HepG2 (cell line): ENCODE results near the gene ARID1A. TPM values are rescaled to one million over a fixed set of nuclear protein-coding genes. Genes with fewer than 3 reads are reported as not detected.

Experiments
- ATAC-seq: fragments of 200-7000 bp; cut with Tn5 transposase; 3 replicates; pipeline ENCODE4 v1.9.1; 2020; ENCODE audit warnings: mild to moderate bottlenecking, moderate library complexity
- BruUV-seq: library from RNA; stranded (reverse); fragments of 400-500 nt; replicated peaks from 2 replicates; lab custom pipeline; 2021; lab: Mats Ljungman, UMichigan
- CTCF ChIA-PET: fragments of 300-600 bp; formaldehyde crosslinking; extraction: SDS; loops from one replicate; lab custom pipeline; 2021; ENCODE audit warnings: low total read pairs, inconsistent platforms, low intra/inter-chr PET ratio; lab: Yijun Ruan, JAX
- POLR2A ChIA-PET: fragments of 350-600 bp; sonication (Branson Sonifier 250); formaldehyde crosslinking; loops from one replicate; lab custom pipeline; 2020; ENCODE audit warnings: antibody characterized with exemption, inconsistent platforms; lab: Yijun Ruan, JAX
- DNase-seq: peaks from one replicate; pipeline ENCODE4 v3.0.0-alpha.2; 2015; ENCODE audit warnings: low spot score
- FAIRE-seq: peaks from 3 replicates; lab custom pipeline; 2011; peaks lifted over from hg19 to GRCh38; lab: Jason Lieb, UNC
- H2AFZ ChIP-seq: one replicate; pipeline ENCODE4 v1.6.1; 2011; ENCODE audit warnings: low read length, inconsistent platforms
- H3K27ac ChIP-seq: fragments of 300-600 bp; 3 replicates; pipeline ENCODE4 v1.8.0; 2011; ENCODE audit warnings: mixed run types, mild to moderate bottlenecking, mixed read lengths, low read length, inconsistent platforms; ENCODE audit not compliant: insufficient read depth; ENCODE audit errors: extremely low read length
- H3K27me3 ChIP-seq, 2 experiments: fragments of 200-600 bp in 1 of 2; 2 replicates in 1 of 2; 3 replicates in 1 of 2; pipeline versions ENCODE4 v1.6.0 to v1.8.0; 2011; ENCODE audit warnings: low read length in 2 of 2, mild to moderate bottlenecking in 2 of 2, moderate library complexity in 2 of 2, inconsistent platforms in 1 of 2; ENCODE audit not compliant: insufficient read depth in 2 of 2, control insufficient read depth in 1 of 2
- H3K36me3 ChIP-seq, 2 experiments: fragments of 200-600 bp in 1 of 2; replicated peaks in 1 of 2; 2 replicates in 1 of 2; 3 replicates in 1 of 2; pipeline versions ENCODE4 v1.5.1 to v1.8.0; 2011; ENCODE audit warnings: low read length in 2 of 2, inconsistent platforms in 1 of 2; ENCODE audit not compliant: insufficient read depth in 2 of 2, control insufficient read depth in 1 of 2
- H3K4me1 ChIP-seq: 2 replicates; pipeline ENCODE4 v1.5.1; 2012; ENCODE audit warnings: low read length, inconsistent platforms; ENCODE audit not compliant: insufficient read depth
- H3K4me2 ChIP-seq: 2 replicates; pipeline ENCODE4 v1.6.0; 2011; ENCODE audit warnings: low read depth, low read length, inconsistent platforms
- H3K4me3 ChIP-seq, 3 experiments: fragments of 200-600 bp in 1 of 3; sonication (generic), shearing (Covaris generic) in 1 of 3; replicated peaks in 1 of 3; 2 replicates each; pipeline ENCODE4 v1.5.1; 2011 to 2016; ENCODE audit warnings: low read length in 3 of 3, inconsistent platforms in 2 of 3, low read depth in 2 of 3, mild to moderate bottlenecking in 2 of 3, control low read depth in 1 of 3, mixed read lengths in 1 of 3; ENCODE audit not compliant: insufficient read depth in 1 of 3
- H3K79me2 ChIP-seq: one replicate; pipeline ENCODE4 v1.6.1; 2011; ENCODE audit warnings: low read length, inconsistent platforms; ENCODE audit not compliant: insufficient read depth
- H3K9ac ChIP-seq: 2 replicates; pipeline ENCODE4 v1.6.0; 2011; ENCODE audit warnings: mild to moderate bottlenecking, low read depth, low read length, inconsistent platforms; ENCODE audit not compliant: insufficient read depth
- H3K9me3 ChIP-seq: 2 replicates; pipeline ENCODE4 v1.5.1; 2012; ENCODE audit warnings: mild to moderate bottlenecking, low read length
- H4K20me1 ChIP-seq: 2 replicates; pipeline ENCODE4 v1.6.0; 2011; ENCODE audit warnings: inconsistent platforms, mild to moderate bottlenecking, low read length, moderate library complexity; ENCODE audit not compliant: insufficient read depth
- CBX5 ChIP-seq: sonication (generic); formaldehyde crosslinking; IDR thresholded peaks from 2 replicates; pipeline ENCODE4 v1.4.0; 2020; ENCODE audit warnings: missing genetic modification reagents, borderline replicate concordance
- GFI1 ChIP-seq: sonication (generic); formaldehyde crosslinking; IDR thresholded peaks from 2 replicates; pipeline ENCODE4 v1.5.0; 2020; ENCODE audit warnings: missing genetic modification reagents, mild to moderate bottlenecking, borderline replicate concordance
- HIVEP1 ChIP-seq: sonication (generic); formaldehyde crosslinking; IDR thresholded peaks from 2 replicates; pipeline ENCODE4 v1.4.0; 2020; ENCODE audit warnings: mild to moderate bottlenecking, missing genetic modification reagents
- HMG20A ChIP-seq: IDR thresholded peaks from 2 replicates; pipeline ENCODE4 v1.6.1; 2016; ENCODE audit warnings: borderline replicate concordance
- KDM5B ChIP-seq: sonication (generic); formaldehyde crosslinking; IDR thresholded peaks from 2 replicates; pipeline ENCODE4 v1.4.0; 2020; ENCODE audit warnings: missing genetic modification reagents, mild to moderate bottlenecking, borderline replicate concordance
- RBM22 ChIP-seq: fragments of 200-400 bp; formaldehyde crosslinking; optimal IDR thresholded peaks from 2 replicates; pipeline ENCODE3; 2017; ENCODE audit warnings: mild to moderate bottlenecking, low read length, moderate library complexity
- SOX5 ChIP-seq: IDR thresholded peaks from 2 replicates; pipeline ENCODE4 v1.6.1; 2016; ENCODE audit warnings: borderline replicate concordance
- TGIF2 ChIP-seq: IDR thresholded peaks from 2 replicates; pipeline ENCODE4 v1.6.1; 2016; ENCODE audit warnings: control low read depth, missing compliant biosample characterization
- ZNF292 ChIP-seq: sonication (generic); formaldehyde crosslinking; IDR thresholded peaks from 2 replicates; pipeline ENCODE4 v1.8.1; 2022; ENCODE audit warnings: mild to moderate bottlenecking, low read depth, missing genetic modification reagents, borderline replicate concordance
- ZNF331 ChIP-seq: sonication (generic); formaldehyde crosslinking; IDR thresholded peaks from 2 replicates; pipeline ENCODE4 v1.4.0; 2020; ENCODE audit warnings: missing genetic modification reagents
- ZNF557 ChIP-seq: sonication (generic); formaldehyde crosslinking; IDR thresholded peaks from 2 replicates; pipeline ENCODE4 v1.4.0; 2020; ENCODE audit warnings: missing genetic modification reagents
- WGBS: methylation state at CpG from one replicate; pipeline ENCODE4 v1.1.6; 2017; ENCODE audit warnings: low lambda C conversion rate; 5-methylcytosine and 5-hydroxymethylcytosine counted together
- in situ Hi-C: cut with HindIII; loops from 2 replicates; pipeline ENCODE4 v1.10.0; 2017; ENCODE audit warnings: low pct_unique_long_range_greater_than_20kb; ENCODE audit not compliant: extremely low pct_ligation_motif_present
- intact Hi-C: fragments of 100-400 bp; cut with micrococcal nuclease; formaldehyde crosslinking; loops from one replicate; pipeline ENCODE4 v1.10.0; 2022; ENCODE audit not compliant: unreplicated experiment
- polyA plus RNA-seq, 8 experiments: library from polyadenylated mRNA; depleted of rRNA in 3 of 8; stranded (reverse) in 7 of 8; unstranded in 1 of 8; fragments of >200 nt; fragmentation: Illumina TruSeq in 4 of 8; extraction: Trizol in 4 of 8; gene quantifications; 2 replicates each; pipeline versions ENCODE4 v1.2.1 to v1.2.3, GENCODE V29; 2011 to 2016; ENCODE audit warnings: low read depth in 4 of 8, missing spikeins in 1 of 8, mixed read lengths in 1 of 8; ENCODE audit not compliant: insufficient read depth in 1 of 8
- total RNA-seq, 5 experiments: library from RNA; depleted of rRNA; stranded (reverse); fragments of >200 nt; fragmentation: Illumina TruSeq; extraction: Trizol; gene quantifications; 2 replicates each; pipeline ENCODE4 v1.2.3, GENCODE V29; 2016; ENCODE audit warnings: low read depth in 1 of 5
- TF ChIP-seq, protein P1 (sequence below): sonication (generic); formaldehyde crosslinking; IDR thresholded peaks from 2 replicates; pipeline ENCODE4 v1.9.0; 2021; ENCODE audit warnings: missing genetic modification reagents, borderline replicate concordance
- TF ChIP-seq, protein P2 (sequence below): sonication (generic); formaldehyde crosslinking; IDR thresholded peaks from 2 replicates; pipeline ENCODE4 v1.4.0; 2020; ENCODE audit warnings: mild to moderate bottlenecking, missing genetic modification reagents

Gene ARID1A
- total and polyA plus RNA-seq, 2 of the 13 experiments (the other 11 are each of a cell fraction or from before 2014, with no cell fraction given): 11.9 to 15.9 TPM

DNA sequence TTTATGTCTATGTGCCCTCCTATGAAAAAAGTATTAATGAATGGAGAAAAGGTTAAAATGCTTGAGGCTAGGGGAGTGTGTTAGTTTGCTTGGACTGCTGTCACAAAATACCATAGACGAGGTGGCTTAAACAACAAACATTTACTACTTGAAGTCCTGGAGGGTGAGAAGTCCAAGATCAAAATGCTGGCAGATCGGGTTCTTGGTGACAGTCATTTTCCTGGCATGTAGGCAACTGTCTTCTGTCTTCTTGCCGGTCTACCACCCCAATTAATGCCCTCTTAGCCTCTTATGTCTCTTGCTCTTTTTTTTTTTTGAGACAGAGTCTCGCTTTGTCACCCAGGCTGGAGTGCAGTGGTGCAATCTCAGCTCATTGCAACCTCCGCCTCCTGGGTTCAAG is 15.0 kb downstream of the ARID1A start:
- Histone ChIP-seq H3K36me3 (peaks cover 1 to 15% of the 10 kb centered on the region in 2 experiments; a peak in 4 of 5 replicates), H3K4me3 (no peak overlapping the region), H4K20me1 (peaks cover 4% of the 10 kb centered on the region; the same call in 1 of the 2 replicates), H3K4me2 (no peak overlapping the region), H3K9ac (no peak overlapping the region), H2AFZ (no peak overlapping the region), H3K4me1 (peaks cover 34% of the 10 kb centered on the region), H3K27ac (no peak overlapping the region), H3K9me3 (no peaks in the 10 kb centered on the region), H3K79me2 (peaks cover 90% of the 10 kb centered on the region), H3K27me3 (no peaks in the 10 kb centered on the region)
- WGBS: 96% methylated on average over 5 of the region's 5 CpGs
- intact Hi-C loops: no loop called here
- no peak for FAIRE-seq
- ChIA-PET CTCF (no interaction called here), POLR2A (no interaction called here)
- DNase-seq: no peak
- in situ Hi-C loops: no loop called here
- no peak for ATAC-seq
- TF ChIP-seq ZNF557 (CRISPR knock-in tag) (no peak), HIVEP1 (CRISPR knock-in tag) (no peak)
- TF ChIP-seq, protein P1, sequence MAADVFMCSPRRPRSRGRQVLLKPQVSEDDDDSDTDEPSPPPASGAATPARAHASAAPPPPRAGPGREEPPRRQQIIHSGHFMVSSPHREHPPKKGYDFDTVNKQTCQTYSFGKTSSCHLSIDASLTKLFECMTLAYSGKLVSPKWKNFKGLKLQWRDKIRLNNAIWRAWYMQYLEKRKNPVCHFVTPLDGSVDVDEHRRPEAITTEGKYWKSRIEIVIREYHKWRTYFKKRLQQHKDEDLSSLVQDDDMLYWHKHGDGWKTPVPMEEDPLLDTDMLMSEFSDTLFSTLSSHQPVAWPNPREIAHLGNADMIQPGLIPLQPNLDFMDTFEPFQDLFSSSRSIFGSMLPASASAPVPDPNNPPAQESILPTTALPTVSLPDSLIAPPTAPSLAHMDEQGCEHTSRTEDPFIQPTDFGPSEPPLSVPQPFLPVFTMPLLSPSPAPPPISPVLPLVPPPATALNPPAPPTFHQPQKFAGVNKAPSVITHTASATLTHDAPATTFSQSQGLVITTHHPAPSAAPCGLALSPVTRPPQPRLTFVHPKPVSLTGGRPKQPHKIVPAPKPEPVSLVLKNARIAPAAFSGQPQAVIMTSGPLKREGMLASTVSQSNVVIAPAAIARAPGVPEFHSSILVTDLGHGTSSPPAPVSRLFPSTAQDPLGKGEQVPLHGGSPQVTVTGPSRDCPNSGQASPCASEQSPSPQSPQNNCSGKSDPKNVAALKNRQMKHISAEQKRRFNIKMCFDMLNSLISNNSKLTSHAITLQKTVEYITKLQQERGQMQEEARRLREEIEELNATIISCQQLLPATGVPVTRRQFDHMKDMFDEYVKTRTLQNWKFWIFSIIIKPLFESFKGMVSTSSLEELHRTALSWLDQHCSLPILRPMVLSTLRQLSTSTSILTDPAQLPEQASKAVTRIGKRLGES (CRISPR knock-in tag): no peak
- no TSS peak for BruUV-seq

DNA sequence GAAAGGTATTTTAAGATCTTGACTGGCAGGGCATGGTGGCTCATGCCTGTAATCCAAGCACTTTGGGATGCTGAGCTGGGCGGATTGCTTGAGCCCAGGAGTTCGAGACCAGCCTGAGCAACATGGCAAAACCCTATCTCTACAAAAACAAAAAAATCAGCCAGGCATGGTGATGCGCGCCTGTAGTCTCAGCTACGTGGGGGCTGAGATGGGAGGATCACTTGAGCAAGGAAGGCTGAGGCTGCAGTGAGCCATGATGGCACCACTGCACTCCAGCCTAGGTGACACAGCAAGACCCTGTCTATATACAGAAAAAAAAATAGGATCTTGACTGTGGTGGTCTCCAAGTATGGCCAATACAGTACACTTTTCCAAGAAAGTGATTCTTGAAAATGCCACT is 16.0 kb downstream of the ARID1A start:
- POLR2A ChIA-PET: no interaction called here
- H3K9me3 ChIP-seq: no peaks in the 10 kb centered on the region
- no peak for ATAC-seq
- no TSS peak for BruUV-seq
- CTCF ChIA-PET: no interaction called here
- no peak overlapping the region for H3K4me3 ChIP-seq
- TF ChIP-seq HMG20A (CRISPR knock-in tag): no peak
- no peak for TF ChIP-seq GFI1
- TF ChIP-seq SOX5 (CRISPR knock-in tag): no peak
- TF ChIP-seq, protein P2, sequence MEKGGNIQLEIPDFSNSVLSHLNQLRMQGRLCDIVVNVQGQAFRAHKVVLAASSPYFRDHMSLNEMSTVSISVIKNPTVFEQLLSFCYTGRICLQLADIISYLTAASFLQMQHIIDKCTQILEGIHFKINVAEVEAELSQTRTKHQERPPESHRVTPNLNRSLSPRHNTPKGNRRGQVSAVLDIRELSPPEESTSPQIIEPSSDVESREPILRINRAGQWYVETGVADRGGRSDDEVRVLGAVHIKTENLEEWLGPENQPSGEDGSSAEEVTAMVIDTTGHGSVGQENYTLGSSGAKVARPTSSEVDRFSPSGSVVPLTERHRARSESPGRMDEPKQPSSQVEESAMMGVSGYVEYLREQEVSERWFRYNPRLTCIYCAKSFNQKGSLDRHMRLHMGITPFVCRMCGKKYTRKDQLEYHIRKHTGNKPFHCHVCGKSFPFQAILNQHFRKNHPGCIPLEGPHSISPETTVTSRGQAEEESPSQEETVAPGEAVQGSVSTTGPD (CRISPR knock-in tag): no peak
- no peak for TF ChIP-seq ZNF331
- no peak for TF ChIP-seq RBM22
- TF ChIP-seq ZNF292 (CRISPR knock-in tag): no peak
- TF ChIP-seq TGIF2 (CRISPR knock-in tag): no peak
- no peak for TF ChIP-seq KDM5B (CRISPR knock-in tag)
- TF ChIP-seq CBX5 (CRISPR knock-in tag): no peak
- TF ChIP-seq, all 625 proteins: peak for 0
- Histone ChIP-seq H3K4me2 (no peak overlapping the region), H3K27me3 (no peaks in the 10 kb centered on the region), H4K20me1 (no peaks in the 10 kb centered on the region; the same call in 1 of the 2 replicates), H3K79me2 (peaks cover 89% of the 10 kb centered on the region), H3K4me1 (peaks cover 34% of the 10 kb centered on the region), H3K27ac (no peak overlapping the region), H3K36me3 (peaks cover 1 to 15% of the 10 kb centered on the region in 2 experiments), H3K9ac (no peak overlapping the region), H2AFZ (no peak overlapping the region)
- in situ Hi-C loops (no loop called here), intact Hi-C loops (no loop called here)
- DNase-seq: no peak
- FAIRE-seq: no peak
- 95% methylated on average over 5 of the region's 5 CpGs for WGBS
